NCI-H82 treated with DMSO at 0.1 percent for 48 hours (cell line): ENCODE measurements around the gene AHDC1.
A peak's percentile ranks its signal among the peaks of the same experiment; 100 is the strongest.

Experiments used
- DNase-seq: peaks from one replicate; lab custom pipeline; 2025; ENCODE audit not compliant: unreplicated experiment; lab: John Stamatoyannopoulos, UW

AHDC1 gene

GRCh38 chr1:27615346-27616192 lies 11.6 kb upstream of the AHDC1 start:
- DNase-seq = no peak

GRCh38 chr1:27614625-27615344 lies 10.8 kb upstream of the AHDC1 start:
- DNase-seq = no peak

- DNase-seq = no peak
These were observed 10.2 kb upstream of the AHDC1 start for GRCh38 chr1:27614043-27614624.

GRCh38 chr1:27612718-27613117 lies 8.8 kb upstream of the AHDC1 start:
- no peak for DNase-seq

GRCh38 chr1:27611450-27611849 lies 7.5 kb upstream of the AHDC1 start:
- DNase-seq = no peak

- DNase-seq = no peak
These were observed 5.8 kb upstream of the AHDC1 start for GRCh38 chr1:27609618-27610240.

GRCh38 chr1:27609210-27609555 lies 5.2 kb upstream of the AHDC1 start:
- DNase-seq = no peak

GRCh38 chr1:27607239-27607804 lies 3.4 kb upstream of the AHDC1 start:
- DNase-seq = no peak

GRCh38 chr1:27606708-27607238 lies 2.8 kb upstream of the AHDC1 start:
- DNase-seq = no peak

- peak; percentile 72 for DNase-seq
These were observed 2.1 kb upstream of the AHDC1 start for GRCh38 chr1:27605796-27606707.

- no peak for DNase-seq
These were observed 1.4 kb upstream of the AHDC1 start for GRCh38 chr1:27605300-27605766.

GRCh38 chr1:27604579-27605299 lies 795 bp upstream of the AHDC1 start:
- no peak for DNase-seq

- DNase-seq = no peak
These were observed 649 bp downstream of the AHDC1 start for GRCh38 chr1:27603309-27603680.

- no peak for DNase-seq
These were observed 1.3 kb downstream of the AHDC1 start for GRCh38 chr1:27602462-27603308.

GRCh38 chr1:27601771-27602461 lies 2.0 kb downstream of the AHDC1 start:
- no peak for DNase-seq

- no peak for DNase-seq
These were observed 2.6 kb downstream of the AHDC1 start for GRCh38 chr1:27601321-27601770.

- DNase-seq = peak; percentile 90
These were observed 3.3 kb downstream of the AHDC1 start for GRCh38 chr1:27600498-27601175.
